Common myeloid progenitor, CD34-positive (primary cell): ENCODE results near the gene ANKH.

Experiments used
- CTCF ChIA-PET: fragments of 350-600 bp; sonication (Branson Sonifier 250); formaldehyde crosslinking; loops from one replicate; lab custom pipeline; 2021; ENCODE audit warnings: antibody characterized with exemption; lab: Charles Lee
- POLR2A ChIA-PET: fragments of 350-600 bp; sonication (Branson Sonifier 250); formaldehyde crosslinking; loops from one replicate; lab custom pipeline; 2021; ENCODE audit warnings: antibody characterized with exemption; lab: Charles Lee
- DNase-seq, 3 donors: peaks; one replicate each; pipeline versions ENCODE4 v3.0.0 to v3.0.0-alpha.2; 2013
- H3K27ac ChIP-seq, 2 experiments: 1 replicate in 1 of 2; 2 replicates in 1 of 2; pipeline ENCODE4 v1.7.0; 2013; ENCODE audit warnings: inconsistent platforms in 2 of 2, low read length in 2 of 2, mild to moderate bottlenecking in 2 of 2, low read depth in 1 of 2, moderate library complexity in 1 of 2; ENCODE audit not compliant: severe bottlenecking in 2 of 2, insufficient read depth in 1 of 2, poor library complexity in 1 of 2
- H3K27me3 ChIP-seq, 5 experiments: replicated peaks in 2 of 5; 1 replicate in 3 of 5; 2 replicates in 2 of 5; pipeline versions ENCODE4 v1.6.1 to v1.7.0; 2013; ENCODE audit warnings: low read length in 4 of 5, mild to moderate bottlenecking in 2 of 5, moderate library complexity in 2 of 5, inconsistent platforms in 1 of 5; ENCODE audit not compliant: insufficient read depth in 5 of 5, control insufficient read depth in 4 of 5
- H3K36me3 ChIP-seq, 4 experiments: 1 replicate in 2 of 4; 2 replicates in 2 of 4; pipeline versions ENCODE4 v1.6.1 to v1.7.0; 2013; ENCODE audit warnings: low read length in 3 of 4, control low read depth in 1 of 4, mild to moderate bottlenecking in 1 of 4; ENCODE audit not compliant: control insufficient read depth in 4 of 4, insufficient read depth in 4 of 4
- H3K4me1 ChIP-seq, 4 experiments: 1 replicate in 3 of 4; 2 replicates in 1 of 4; pipeline versions ENCODE4 v1.6.1 to v1.7.1; 2013; ENCODE audit warnings: low read length in 3 of 4, mild to moderate bottlenecking in 3 of 4, control low read depth in 1 of 4, inconsistent platforms in 1 of 4, moderate library complexity in 1 of 4; ENCODE audit not compliant: control insufficient read depth in 4 of 4, insufficient read depth in 4 of 4; ENCODE audit errors: control extremely low read depth in 1 of 4
- H3K4me3 ChIP-seq, 7 experiments: 1 replicate in 4 of 7; 2 replicates in 3 of 7; pipeline versions ENCODE4 v1.5.1 to v1.7.0; 2013; ENCODE audit warnings: mild to moderate bottlenecking in 7 of 7, low read length in 6 of 7, moderate library complexity in 6 of 7, inconsistent platforms in 2 of 7, low read depth in 2 of 7, control low read depth in 1 of 7; ENCODE audit not compliant: insufficient read depth in 4 of 7, control insufficient read depth in 1 of 7; ENCODE audit errors: extremely low read depth in 1 of 7
- H3K9me3 ChIP-seq, 5 experiments: 1 replicate in 4 of 5; 2 replicates in 1 of 5; pipeline versions ENCODE4 v1.6.1 to v1.7.1; 2013; ENCODE audit warnings: low read length in 4 of 5, mild to moderate bottlenecking in 2 of 5, inconsistent platforms in 1 of 5, low read depth in 1 of 5, moderate library complexity in 1 of 5; ENCODE audit not compliant: control insufficient read depth in 4 of 5, insufficient read depth in 2 of 5; ENCODE audit errors: control extremely low read depth in 1 of 5
- WGBS: methylation state at CpG from one replicate; pipeline ENCODE4 v1.1.5; 2013; ENCODE audit not compliant: insufficient coverage; 5-methylcytosine and 5-hydroxymethylcytosine counted together

Gene ANKH

GRCh38 chr5:14713476-14714390 lies 157.8 kb downstream of the ANKH start:
- peaks cover 15 to 65% (median 44%) of the 10 kb centered on the region in 4 experiments for H3K36me3 ChIP-seq
- H3K27me3 ChIP-seq: no peaks in the 10 kb centered on the region
- H3K27ac ChIP-seq: no peak overlapping the region
- ChIA-PET POLR2A (no interaction called here), CTCF (interaction anchor here (0.6 to 1.4 kb wide), 4 partner anchors 13 to 290 kb away, joined by 3 read pairs; no protein-coding TSS in a partner anchor)
- DNase-seq: no peak
- H3K4me1 ChIP-seq: no peaks in the 10 kb centered on the region
- 93% methylated on average over 19 of the region's 23 CpGs for WGBS
- H3K4me3 ChIP-seq: no peak overlapping the region
- H3K9me3 ChIP-seq: no peaks in the 10 kb centered on the region

DNA sequence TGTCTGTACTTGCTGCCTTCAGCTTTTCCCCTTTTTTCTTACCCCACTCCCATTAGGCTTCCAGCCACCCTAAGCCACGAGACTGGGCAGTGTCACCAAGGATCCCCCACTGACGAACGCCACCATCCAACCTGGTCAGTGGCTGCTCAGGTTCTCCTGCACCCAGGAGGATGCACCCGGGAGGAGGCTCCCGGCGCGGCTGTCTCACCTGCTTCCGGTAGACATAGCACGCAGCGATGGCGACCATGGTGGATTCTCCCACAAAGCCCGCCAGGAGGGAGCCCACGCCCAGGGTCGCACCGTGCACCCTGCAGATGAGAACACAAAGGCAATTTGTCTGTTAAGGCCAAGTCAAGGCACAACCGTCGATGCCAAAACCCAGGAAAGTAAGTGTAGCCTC lies 158.9 kb downstream of the ANKH start:
- H3K9me3 ChIP-seq: no peaks in the 10 kb centered on the region
- no peak overlapping the region for H3K27ac ChIP-seq
- WGBS: 96% methylated on average over 17 of the region's 17 CpGs
- no peaks in the 10 kb centered on the region for H3K27me3 ChIP-seq
- no peak for DNase-seq
- no peak overlapping the region for H3K4me3 ChIP-seq
- ChIA-PET POLR2A (no interaction called here), CTCF (no interaction called here)
- peaks cover 19 to 75% (median 51%) of the 10 kb centered on the region in 4 experiments for H3K36me3 ChIP-seq
- no peaks in the 10 kb centered on the region for H3K4me1 ChIP-seq

- DNase-seq: no peak
- H3K4me1 ChIP-seq: no peaks in the 10 kb centered on the region
- CTCF ChIA-PET: no interaction called here
- WGBS: over 99% methylated on average over 11 of the region's 11 CpGs
- no peaks in the 10 kb centered on the region for H3K27me3 ChIP-seq
- peaks cover 17 to 77% (median 52%) of the 10 kb centered on the region in 4 experiments for H3K36me3 ChIP-seq
- no peak overlapping the region for H3K4me3 ChIP-seq
- H3K27ac ChIP-seq: no peak overlapping the region
- POLR2A ChIA-PET: no interaction called here
- no peaks in the 10 kb centered on the region for H3K9me3 ChIP-seq
Measured at GRCh38 chr5:14712131-14712530, 159.4 kb downstream of the ANKH start.

GRCh38 chr5:14710313-14710994 lies 161.1 kb downstream of the ANKH start:
- POLR2A ChIA-PET: no interaction called here

GRCh38 chr5:14708551-14708950 lies 163.0 kb downstream of the ANKH start:
- no peak for DNase-seq
- Histone ChIP-seq H3K27ac (no peak overlapping the region), H3K4me1 (peaks cover 5 to 8% (median 8%) of the 10 kb centered on the region in 4 experiments), H3K27me3 (no peaks in the 10 kb centered on the region), H3K9me3 (no peaks in the 10 kb centered on the region), H3K36me3 (peaks cover 19 to 72% (median 49%) of the 10 kb centered on the region in 4 experiments), H3K4me3 (no peak overlapping the region)
- 92% methylated on average over 4 of the region's 5 CpGs for whole genome bisulfite sequencing
- POLR2A ChIA-PET: no interaction called here
- CTCF ChIA-PET: interaction anchor here (1.6 to 2.3 kb wide), 5 partner anchors 12 to 29 kb away, joined by 3 to 6 read pairs (median 5); no protein-coding TSS in a partner anchor

More at GRCh38 chr5:14710313-14710994, 161.1 kb downstream of the ANKH start:
- Histone ChIP-seq H3K36me3 (peaks cover 20 to 76% (median 53%) of the 10 kb centered on the region in 4 experiments), H3K27ac (no peak overlapping the region), H3K27me3 (no peaks in the 10 kb centered on the region), H3K4me3 (no peak overlapping the region), H3K4me1 (peaks cover 5 to 8% (median 8%) of the 10 kb centered on the region in 4 experiments), H3K9me3 (no peaks in the 10 kb centered on the region)
- no peak for DNase-seq
- WGBS: 97% methylated on average over 20 of the region's 28 CpGs
- CTCF ChIA-PET: interaction anchor here (0.9 to 1.0 kb wide), 2 partner anchors 16 to 17 kb away, joined by 3 read pairs; no protein-coding TSS in a partner anchor

GRCh38 chr5:14707811-14708390 lies 163.7 kb downstream of the ANKH start:
- peaks cover 19 to 71% (median 48%) of the 10 kb centered on the region in 4 experiments for H3K36me3 ChIP-seq
- no peak overlapping the region for H3K4me3 ChIP-seq
- ChIA-PET POLR2A (no interaction called here), CTCF (interaction anchor here (1.6 to 2.3 kb wide), 5 partner anchors 11 to 29 kb away, joined by 3 to 6 read pairs (median 5); no protein-coding TSS in a partner anchor)
- 98% methylated on average over 9 of the region's 9 CpGs for WGBS
- no peaks in the 10 kb centered on the region for H3K27me3 ChIP-seq
- no peaks in the 10 kb centered on the region for H3K9me3 ChIP-seq
- H3K27ac ChIP-seq: no peak overlapping the region
- no peak for DNase-seq
- H3K4me1 ChIP-seq: peaks cover 5 to 8% (median 8%) of the 10 kb centered on the region in 4 experiments
